Lung (tissue), 12 donors: ENCODE data around the gene PADI2. TPM values are rescaled to one million over a fixed set of nuclear protein-coding genes. Genes with fewer than 3 reads are reported as not detected.

ENCODE experiments used
- ATAC-seq: fragments of 200-7000 bp; cut with Tn5 transposase; one replicate; pipeline ENCODE4 v1.9.1; 2020; ENCODE audit warnings: moderate number of reproducible peaks; ENCODE audit not compliant: insufficient read depth, low FRiP score
- DNase-seq, 3 donors: peaks; one replicate each; pipeline ENCODE4 v3.0.0-alpha.2; 2013 to 2017
- H3K27ac ChIP-seq, 2 donors: one replicate each; pipeline ENCODE4 v1.5.1; 2013; ENCODE audit warnings: mild to moderate bottlenecking in 2 of 2, moderate library complexity in 2 of 2, control low read depth in 1 of 2, inconsistent platforms in 1 of 2, low read depth in 1 of 2, low read length in 1 of 2
- H3K27me3 ChIP-seq, 3 donors: one replicate each; pipeline ENCODE4 v1.5.1; 2013; ENCODE audit warnings: low read length in 2 of 3; ENCODE audit not compliant: control insufficient read depth in 3 of 3, insufficient read depth in 3 of 3
- H3K36me3 ChIP-seq, 4 donors: one replicate each; pipeline ENCODE4 v1.5.1; 2013; ENCODE audit warnings: low read length in 4 of 4, mild to moderate bottlenecking in 1 of 4, moderate library complexity in 1 of 4; ENCODE audit not compliant: control insufficient read depth in 4 of 4, insufficient read depth in 4 of 4
- H3K4me1 ChIP-seq, 5 donors: one replicate each; pipeline ENCODE4 v1.5.1; 2013; ENCODE audit warnings: low read length in 5 of 5, mild to moderate bottlenecking in 2 of 5, moderate library complexity in 1 of 5; ENCODE audit not compliant: control insufficient read depth in 5 of 5, insufficient read depth in 5 of 5
- H3K4me3 ChIP-seq: one replicate; pipeline ENCODE4 v1.5.1; 2013; ENCODE audit warnings: mild to moderate bottlenecking, control low read depth, moderate library complexity
- H3K9ac ChIP-seq, 2 donors: one replicate each; pipeline ENCODE4 v1.5.1; 2013; ENCODE audit warnings: low read length in 2 of 2, control low read depth in 1 of 2; ENCODE audit not compliant: insufficient read depth in 1 of 2
- H3K9me3 ChIP-seq, 4 donors: one replicate each; pipeline ENCODE4 v1.5.1; 2013; ENCODE audit warnings: low read length in 3 of 4, mild to moderate bottlenecking in 1 of 4, moderate library complexity in 1 of 4; ENCODE audit not compliant: control insufficient read depth in 4 of 4, insufficient read depth in 3 of 4
- CTCF ChIP-seq: IDR thresholded peaks from 2 replicates; pipeline ENCODE4 v1.5.1; 2012; ENCODE audit warnings: mild to moderate bottlenecking; ENCODE audit errors: control extremely low read depth, extremely low read depth
- WGBS, 2 donors: extraction: QIAGEN DNeasy Blood & Tissue Kit; methylation state at CpG; one replicate each; pipeline ENCODE4 v1.1.7; 2013; 5-methylcytosine and 5-hydroxymethylcytosine counted together
- polyA plus RNA-seq, 2 donors: library from polyadenylated mRNA; stranded (reverse); fragments of 200-250 nt; gene quantifications; one replicate each; pipeline ENCODE4 v1.2.1, GENCODE V29; 2013
- total RNA-seq, 2 donors: library from RNA; depleted of rRNA in 1 of 2; stranded (reverse); fragments of >200 nt in 1 of 2; gene quantifications; one replicate each; pipeline ENCODE4 v1.2.1, GENCODE V29; 2014 to 2021
- donor health status: control.
- donor health status: control.
- donor health status: Bipolar disorder and iron deficiency.
- donor health status: healthy.
- donor health status: DM: yes; HTN: yes; CAD: no.

The PADI2 gene
- total and polyA plus RNA-seq, 4 donors, result 1.2 to 12.8 (median 3.4) TPM

GRCh38 chr1:17081439-17081838 is 37.8 kb downstream of the PADI2 start:
- peak in 1 of 3 donors; percentile 36 for DNase-seq
- H3K27ac ChIP-seq, result no peak overlapping the region
- ATAC-seq, result no peak
- peaks cover 0 to 2% (median 0%) of the 10 kb centered on the region in 5 donors for H3K4me1 ChIP-seq
- H3K9ac ChIP-seq, result no peak overlapping the region
- H3K27me3 ChIP-seq, result no peaks in the 10 kb centered on the region
- H3K9me3 ChIP-seq, result no peaks in the 10 kb centered on the region
- no peaks in the 10 kb centered on the region for H3K36me3 ChIP-seq
- no peak for TF ChIP-seq CTCF
- 56 to 88% methylated on average over 2 of the region's 2 CpGs for WGBS, 2 donors
- H3K4me3 ChIP-seq, result no peak overlapping the region

GRCh38 chr1:17080880-17081279 is 38.4 kb downstream of the PADI2 start:
- DNase-seq, result no peak
- Histone ChIP-seq H3K36me3 (no peaks in the 10 kb centered on the region), H3K27me3 (no peaks in the 10 kb centered on the region), H3K27ac (no peak overlapping the region), H3K9ac (no peak overlapping the region), H3K4me3 (no peak overlapping the region), H3K9me3 (no peaks in the 10 kb centered on the region), H3K4me1 (peaks cover 0 to 2% (median 0%) of the 10 kb centered on the region in 5 donors)
- TF ChIP-seq CTCF, result no peak
- no peak for ATAC-seq
- 72 to 80% methylated on average over 4 of the region's 4 CpGs for WGBS, 2 donors

GRCh38 chr1:17080085-17080759 is 39.0 kb downstream of the PADI2 start:
- no peaks in the 10 kb centered on the region for H3K9me3 ChIP-seq
- H3K9ac ChIP-seq, result no peak overlapping the region
- DNase-seq (no peak), ATAC-seq (no peak)
- TF ChIP-seq CTCF, result no peak
- peaks cover 0 to 2% (median 0%) of the 10 kb centered on the region in 5 donors for H3K4me1 ChIP-seq
- H3K36me3 ChIP-seq, result no peaks in the 10 kb centered on the region
- H3K27ac ChIP-seq, result no peak overlapping the region
- WGBS, 2 donors, result 88% methylated on average over 8 of the region's 8 CpGs
- H3K4me3 ChIP-seq, result no peak overlapping the region
- no peaks in the 10 kb centered on the region for H3K27me3 ChIP-seq
